Measurements from ENCODE around the gene UROC1. TPM values are rescaled to one million over a fixed set of nuclear protein-coding genes. Genes with fewer than 3 reads are reported as not detected.

Gene UROC1
- total RNA-seq, 1 experiment from 2014 or later: not detected

DNA sequence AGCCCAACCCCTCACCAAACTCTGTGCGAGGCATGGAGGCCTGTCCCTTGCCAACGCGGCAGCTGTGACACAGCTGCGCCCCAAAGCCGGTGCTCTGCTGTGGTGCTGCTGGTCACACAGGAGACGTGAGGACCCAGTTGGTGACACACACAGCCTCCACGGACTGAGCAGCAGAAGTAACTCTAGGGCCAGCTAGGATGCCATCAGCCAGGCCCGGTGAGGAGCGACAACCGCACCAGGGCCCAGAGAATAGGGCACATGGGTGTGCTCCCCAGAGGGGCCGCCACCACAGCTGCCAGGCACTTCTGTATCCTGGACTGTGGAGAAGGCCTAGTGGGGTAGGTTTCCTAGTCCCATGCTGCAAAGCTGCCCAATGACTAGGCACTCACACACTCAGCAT lies 52.6 kb downstream of the UROC1 start:
- no peak for DNase-seq
- Histone ChIP-seq H2BK120ac (ENCODE audit: low read depth, low read length, poor library complexity, severe bottlenecking) (no peak overlapping the region), H2BK5ac (ENCODE audit: insufficient read length, low read length) (no peak overlapping the region), H3K14ac (ENCODE audit: insufficient read depth, low read length) (no peak overlapping the region), H3K23me2 (ENCODE audit: insufficient read length, low read depth, low read length, poor library complexity, severe bottlenecking) (no peaks in the 10 kb centered on the region), H4K8ac (replicated peaks; ENCODE audit: insufficient read length, low read depth, low read length) (no peak overlapping the region), H2BK15ac (ENCODE audit: low read depth, low read length) (no peak overlapping the region), H3T11ph (ENCODE audit: low read length) (no peak overlapping the region), H2AFZ (ENCODE audit: low read length) (no peak overlapping the region), H3K79me1 (ENCODE audit: insufficient read depth, low read depth, low read length, poor library complexity, severe bottlenecking) (peaks cover 10% of the 10 kb centered on the region), H3K9ac (ENCODE audit: extremely low read depth, insufficient read length, low read length) (no peak overlapping the region), H3K9me3 (ENCODE audit: control insufficient read depth, low read depth, low read length) (no peaks in the 10 kb centered on the region), H3K18ac (ENCODE audit: insufficient read length, low read depth, low read length) (no peak overlapping the region), H4K20me1 (ENCODE audit: control insufficient read depth, insufficient read depth, insufficient read length) (no peaks in the 10 kb centered on the region), H3K23ac (ENCODE audit: insufficient read length, low read depth, low read length) (no peak overlapping the region), H3K79me2 (ENCODE audit: insufficient read depth, low read length) (no peaks in the 10 kb centered on the region; the same call in 1 of the 2 replicates), H3K27me3 (ENCODE audit: insufficient read depth, low read length) (no peaks in the 10 kb centered on the region), H3K4ac (ENCODE audit: low read depth, low read length) (no peak overlapping the region), H2BK12ac (ENCODE audit: insufficient read length, low read depth, low read length) (no peak overlapping the region), H4K5ac (ENCODE audit: insufficient read length, low read depth, low read length) (no peak overlapping the region), H4K91ac (ENCODE audit: insufficient read length, low read depth, low read length) (no peak overlapping the region), H2BK20ac (ENCODE audit: low read depth, low read length, poor library complexity, severe bottlenecking) (no peak overlapping the region), H3K4me2 (ENCODE audit: insufficient read depth, insufficient read length, low read length) (no peak overlapping the region), H3K4me1 (ENCODE audit: insufficient read depth, low read length) (no peaks in the 10 kb centered on the region), H3K27ac (ENCODE audit: insufficient read length, low read depth, low read length) (no peak overlapping the region), H2AK5ac (ENCODE audit: insufficient read length, low read length) (no peak overlapping the region), H3K56ac (ENCODE audit: insufficient read length, low read depth, low read length) (no peak overlapping the region)
- Mint-ChIP-seq H3K27me3 (ENCODE audit: low read depth) (no peaks in the 10 kb centered on the region), H3K36me3 (ENCODE audit: insufficient read depth in 1 of 3, low read depth in 3 of 3) (peaks cover 54 to 90% (median 74%) of the 10 kb centered on the region in 3 experiments; a peak in 6 of 7 replicates), H3K27ac (0 out of 7 replicates have a peak overlapping the region, but pooled peaks of 1 of the 3 experiments have one; percentile 70), H3K4me3 (no peak overlapping the region), H3K4me1 (no peaks in the 10 kb centered on the region), H3K9me3 (no peaks in the 10 kb centered on the region; a peak in 1 of 5 replicates)
- TF ChIP-seq, protein P1, sequence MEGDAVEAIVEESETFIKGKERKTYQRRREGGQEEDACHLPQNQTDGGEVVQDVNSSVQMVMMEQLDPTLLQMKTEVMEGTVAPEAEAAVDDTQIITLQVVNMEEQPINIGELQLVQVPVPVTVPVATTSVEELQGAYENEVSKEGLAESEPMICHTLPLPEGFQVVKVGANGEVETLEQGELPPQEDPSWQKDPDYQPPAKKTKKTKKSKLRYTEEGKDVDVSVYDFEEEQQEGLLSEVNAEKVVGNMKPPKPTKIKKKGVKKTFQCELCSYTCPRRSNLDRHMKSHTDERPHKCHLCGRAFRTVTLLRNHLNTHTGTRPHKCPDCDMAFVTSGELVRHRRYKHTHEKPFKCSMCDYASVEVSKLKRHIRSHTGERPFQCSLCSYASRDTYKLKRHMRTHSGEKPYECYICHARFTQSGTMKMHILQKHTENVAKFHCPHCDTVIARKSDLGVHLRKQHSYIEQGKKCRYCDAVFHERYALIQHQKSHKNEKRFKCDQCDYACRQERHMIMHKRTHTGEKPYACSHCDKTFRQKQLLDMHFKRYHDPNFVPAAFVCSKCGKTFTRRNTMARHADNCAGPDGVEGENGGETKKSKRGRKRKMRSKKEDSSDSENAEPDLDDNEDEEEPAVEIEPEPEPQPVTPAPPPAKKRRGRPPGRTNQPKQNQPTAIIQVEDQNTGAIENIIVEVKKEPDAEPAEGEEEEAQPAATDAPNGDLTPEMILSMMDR (conservative IDR thresholded peaks at IDR 0.05): no peak
- no CpG with 5 or more reads among the region's 11 CpGs for WGBS (ENCODE audit: extremely low coverage, insufficient read length, low lambda C conversion rate)
